ENCODE data around the gene CACNA1C. TPM values are rescaled to one million over a fixed set of nuclear protein-coding genes. Genes with fewer than 3 reads are reported as not detected.

The CACNA1C gene
- total and polyA plus RNA-seq, 2 donors (not counting 1 experiment from before 2014, with no cell fraction given), result 7.6 to 11.4 TPM

DNA sequence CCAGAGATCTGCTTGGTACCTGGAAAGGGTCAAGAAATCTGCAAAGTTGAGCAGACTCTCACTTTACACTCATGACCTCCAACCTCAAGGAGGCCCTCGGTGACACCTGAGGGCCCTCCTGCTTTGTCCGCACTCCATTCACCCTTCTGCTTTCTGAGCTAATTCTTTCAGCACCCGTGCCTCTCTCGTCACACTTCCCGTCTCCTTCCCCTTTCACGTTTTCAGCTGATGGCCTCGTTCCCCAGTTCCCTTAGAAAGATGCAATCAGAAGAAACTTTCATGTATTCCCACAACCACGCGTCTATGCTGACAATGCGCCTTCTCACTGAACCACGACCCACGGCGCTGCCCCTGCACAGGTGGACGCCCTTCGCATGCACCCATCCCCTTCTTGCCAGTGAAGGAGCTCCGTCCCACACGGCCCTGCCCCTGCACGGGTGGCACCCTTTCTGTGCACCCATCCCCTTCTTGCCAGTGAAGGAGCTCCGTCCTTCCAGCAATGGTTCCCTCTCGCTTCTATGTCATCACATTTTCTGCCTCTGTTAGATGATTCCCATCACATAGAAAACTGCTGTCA, 401.9 kb downstream of the CACNA1C start:
- TF ChIP-seq, protein P1, sequence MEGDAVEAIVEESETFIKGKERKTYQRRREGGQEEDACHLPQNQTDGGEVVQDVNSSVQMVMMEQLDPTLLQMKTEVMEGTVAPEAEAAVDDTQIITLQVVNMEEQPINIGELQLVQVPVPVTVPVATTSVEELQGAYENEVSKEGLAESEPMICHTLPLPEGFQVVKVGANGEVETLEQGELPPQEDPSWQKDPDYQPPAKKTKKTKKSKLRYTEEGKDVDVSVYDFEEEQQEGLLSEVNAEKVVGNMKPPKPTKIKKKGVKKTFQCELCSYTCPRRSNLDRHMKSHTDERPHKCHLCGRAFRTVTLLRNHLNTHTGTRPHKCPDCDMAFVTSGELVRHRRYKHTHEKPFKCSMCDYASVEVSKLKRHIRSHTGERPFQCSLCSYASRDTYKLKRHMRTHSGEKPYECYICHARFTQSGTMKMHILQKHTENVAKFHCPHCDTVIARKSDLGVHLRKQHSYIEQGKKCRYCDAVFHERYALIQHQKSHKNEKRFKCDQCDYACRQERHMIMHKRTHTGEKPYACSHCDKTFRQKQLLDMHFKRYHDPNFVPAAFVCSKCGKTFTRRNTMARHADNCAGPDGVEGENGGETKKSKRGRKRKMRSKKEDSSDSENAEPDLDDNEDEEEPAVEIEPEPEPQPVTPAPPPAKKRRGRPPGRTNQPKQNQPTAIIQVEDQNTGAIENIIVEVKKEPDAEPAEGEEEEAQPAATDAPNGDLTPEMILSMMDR (conservative IDR thresholded peaks at IDR 0.05 in 1 of 2, IDR thresholded peaks at IDR 0.05 in 1 of 2; ENCODE audit: low read depth in 1 of 2, low read length in 2 of 2), result no peak
- TF ChIP-seq EZH2 (IDR thresholded peaks at IDR 0.05; ENCODE audit: low read length, missing control alignments), result no peak
- H3K27ac ChIP-seq (ENCODE audit: insufficient read depth, low read length), result no peak overlapping the region
- no peaks in the 10 kb centered on the region for H4K20me1 ChIP-seq (ENCODE audit: control insufficient read depth, extremely low read depth, insufficient read depth, low read length)
- H3K4me2 ChIP-seq (ENCODE audit: extremely low read depth, insufficient read depth, low read length), result no peak overlapping the region
- H3K4me3 ChIP-seq (replicated peaks in 1 of 4; ENCODE audit: control extremely low read depth in 1 of 4, insufficient read depth in 1 of 4, low read depth in 3 of 4, low read length in 4 of 4), result no peak overlapping the region
- no peak for DNase-seq (ENCODE audit: low read depth in 2 of 2)
- H2AFZ ChIP-seq (ENCODE audit: low read length), result no peak overlapping the region
- no peaks in the 10 kb centered on the region for H3K27me3 ChIP-seq (ENCODE audit: control insufficient read depth, insufficient read depth, low read length)
- H3K9me3 ChIP-seq (ENCODE audit: control insufficient read depth, insufficient read depth, low read depth, low read length), result no peaks in the 10 kb centered on the region
- no peaks in the 10 kb centered on the region for H3K36me3 ChIP-seq (ENCODE audit: control insufficient read depth, insufficient read depth, low read length)
- H3K79me2 ChIP-seq (ENCODE audit: control insufficient read depth, insufficient read depth, low read length), result no peaks in the 10 kb centered on the region
- no peaks in the 10 kb centered on the region for H3K4me1 ChIP-seq (ENCODE audit: control insufficient read depth, extremely low read depth, insufficient read depth, low read length)
- H3K9ac ChIP-seq (ENCODE audit: insufficient read depth, low read length), result no peak overlapping the region

DNA sequence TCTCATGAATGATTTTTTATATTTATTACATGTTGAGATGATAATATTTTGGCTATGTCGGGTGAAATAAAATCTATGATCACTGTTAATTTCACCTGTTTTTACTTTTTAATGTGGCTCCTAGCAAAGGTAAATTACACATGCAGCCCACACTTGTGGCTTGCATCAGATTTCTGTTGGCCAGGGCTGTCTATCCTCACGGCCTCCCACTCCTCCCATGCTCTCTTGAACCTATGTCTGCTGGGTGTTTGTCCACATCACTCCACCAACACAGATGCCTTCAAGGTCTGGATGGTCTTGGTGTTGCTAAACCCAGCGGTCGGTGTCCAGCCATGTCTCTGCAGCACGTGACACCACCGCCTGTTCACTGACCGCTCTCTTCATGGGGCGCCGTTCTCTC, 402.6 kb downstream of the CACNA1C start:
- Histone ChIP-seq H3K4me2 (ENCODE audit: extremely low read depth, insufficient read depth, low read length) (no peak overlapping the region), H3K9me3 (ENCODE audit: control insufficient read depth, insufficient read depth, low read depth, low read length) (no peaks in the 10 kb centered on the region), H3K4me3 (replicated peaks in 1 of 4; ENCODE audit: control extremely low read depth in 1 of 4, insufficient read depth in 1 of 4, low read depth in 3 of 4, low read length in 4 of 4) (no peak overlapping the region), H3K4me1 (ENCODE audit: control insufficient read depth, extremely low read depth, insufficient read depth, low read length) (no peaks in the 10 kb centered on the region), H3K27me3 (ENCODE audit: control insufficient read depth, insufficient read depth, low read length) (no peaks in the 10 kb centered on the region), H2AFZ (ENCODE audit: low read length) (no peak overlapping the region), H3K79me2 (ENCODE audit: control insufficient read depth, insufficient read depth, low read length) (no peaks in the 10 kb centered on the region), H3K36me3 (ENCODE audit: control insufficient read depth, insufficient read depth, low read length) (no peaks in the 10 kb centered on the region), H3K9ac (ENCODE audit: insufficient read depth, low read length) (no peak overlapping the region), H3K27ac (ENCODE audit: insufficient read depth, low read length) (no peak overlapping the region), H4K20me1 (ENCODE audit: control insufficient read depth, extremely low read depth, insufficient read depth, low read length) (no peaks in the 10 kb centered on the region)
- TF ChIP-seq EZH2 (IDR thresholded peaks at IDR 0.05; ENCODE audit: low read length, missing control alignments), result no peak
- TF ChIP-seq, protein P1 (conservative IDR thresholded peaks at IDR 0.05 in 1 of 2, IDR thresholded peaks at IDR 0.05 in 1 of 2; ENCODE audit: low read depth in 1 of 2, low read length in 2 of 2), result no peak
- DNase-seq (ENCODE audit: low read depth in 2 of 2), result no peak

DNA sequence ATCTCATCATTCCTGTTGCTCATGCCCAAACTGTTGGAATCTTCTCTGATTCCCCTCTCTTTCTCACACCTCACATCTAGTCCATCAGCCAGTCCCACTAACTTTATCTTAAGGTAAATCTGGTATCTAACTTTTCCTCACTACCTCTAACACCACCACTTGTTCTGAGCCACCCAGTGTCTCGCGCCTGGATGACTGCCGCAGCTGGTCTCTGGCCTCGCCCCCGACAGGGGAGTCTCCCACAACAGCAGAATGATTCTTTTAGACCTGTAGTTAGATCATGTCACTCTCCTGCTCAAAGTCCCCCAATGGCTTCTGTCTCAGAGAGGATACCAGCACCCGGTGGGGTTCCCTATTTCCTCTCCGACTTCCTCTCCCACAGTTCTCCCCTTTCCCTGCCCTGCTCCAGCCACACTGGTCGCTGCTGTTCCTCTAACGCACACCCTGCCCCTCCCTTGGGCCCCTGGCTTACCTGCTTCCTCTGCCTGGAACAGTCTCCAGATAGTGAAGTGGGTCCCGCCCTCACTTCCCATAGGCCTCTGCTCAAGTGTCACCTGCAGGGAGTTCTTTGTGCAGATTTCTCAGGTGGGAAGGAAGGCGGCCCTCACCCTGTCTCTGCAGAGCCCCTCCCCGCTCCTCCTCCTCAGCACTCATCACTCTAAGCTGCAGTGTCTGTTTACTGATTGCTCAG, 403.5 kb downstream of the CACNA1C start:
- no peak for DNase-seq (ENCODE audit: low read depth in 2 of 2)
- no peak overlapping the region for H3K9ac ChIP-seq (ENCODE audit: insufficient read depth, low read length)
- H3K27ac ChIP-seq (ENCODE audit: insufficient read depth, low read length), result no peak overlapping the region
- no peak overlapping the region for H3K4me2 ChIP-seq (ENCODE audit: extremely low read depth, insufficient read depth, low read length)
- H3K27me3 ChIP-seq (ENCODE audit: control insufficient read depth, insufficient read depth, low read length), result no peaks in the 10 kb centered on the region
- H4K20me1 ChIP-seq (ENCODE audit: control insufficient read depth, extremely low read depth, insufficient read depth, low read length), result no peaks in the 10 kb centered on the region
- no peaks in the 10 kb centered on the region for H3K79me2 ChIP-seq (ENCODE audit: control insufficient read depth, insufficient read depth, low read length)
- no peak overlapping the region for H2AFZ ChIP-seq (ENCODE audit: low read length)
- H3K4me3 ChIP-seq (replicated peaks in 1 of 4; ENCODE audit: control extremely low read depth in 1 of 4, insufficient read depth in 1 of 4, low read depth in 3 of 4, low read length in 4 of 4), result no peak overlapping the region
- no peaks in the 10 kb centered on the region for H3K36me3 ChIP-seq (ENCODE audit: control insufficient read depth, insufficient read depth, low read length)
- no peaks in the 10 kb centered on the region for H3K4me1 ChIP-seq (ENCODE audit: control insufficient read depth, extremely low read depth, insufficient read depth, low read length)
- no peaks in the 10 kb centered on the region for H3K9me3 ChIP-seq (ENCODE audit: control insufficient read depth, insufficient read depth, low read depth, low read length)
- TF ChIP-seq, protein P1 (conservative IDR thresholded peaks at IDR 0.05 in 1 of 2, IDR thresholded peaks at IDR 0.05 in 1 of 2; ENCODE audit: low read depth in 1 of 2, low read length in 2 of 2), result no peak
- TF ChIP-seq EZH2 (IDR thresholded peaks at IDR 0.05; ENCODE audit: low read length, missing control alignments), result no peak
